OCI-LY3 (cell line): ENCODE data around the gene PTGES3L.
A peak's percentile ranks its signal among the peaks of the same experiment; 100 is the strongest.

Experiments used
- H2AFZ ChIP-seq: fragments of 200-600, 300-600 bp; shearing (Covaris generic); 2 replicates; pipeline ENCODE4 v1.6.0; 2014; ENCODE audit warnings: antibody characterized with exemption, low read depth, low read length
- H3K27ac ChIP-seq: fragments of 200-600, 300-600 bp; sonication (generic); 2 replicates; pipeline ENCODE4 v1.5.1; 2014; ENCODE audit warnings: mild to moderate bottlenecking, low read length, moderate library complexity, mixed read lengths
- H3K27me3 ChIP-seq: fragments of 200-600, 300-600 bp; sonication (generic); 2 replicates; pipeline ENCODE4 v1.6.1; 2014; ENCODE audit warnings: low read depth, low read length, mixed read lengths
- H3K36me3 ChIP-seq: fragments of 200-600, 300-600 bp; sonication (generic); replicated peaks from 2 replicates; pipeline ENCODE3; 2014; ENCODE audit warnings: low read depth, low read length, mixed read lengths
- H3K4me1 ChIP-seq: fragments of 300-600, 200-600 bp; sonication (generic); 2 replicates; pipeline ENCODE4 v1.6.1; 2014; ENCODE audit warnings: low read length, mixed read lengths
- H3K4me2 ChIP-seq: fragments of 200-600, 300-600 bp; sonication (generic); 2 replicates; pipeline ENCODE4 v1.6.1; 2014; ENCODE audit warnings: low read length, mixed read lengths
- H3K4me3 ChIP-seq: fragments of 300-600, 200-600 bp; sonication (generic); 2 replicates; pipeline ENCODE4 v1.5.1; 2014; ENCODE audit warnings: antibody characterized with exemption, mild to moderate bottlenecking, low read length, moderate library complexity
- H3K79me2 ChIP-seq: fragments of 300-600, 200-600 bp; shearing (Covaris generic); 2 replicates; pipeline ENCODE4 v1.6.1; 2014; ENCODE audit warnings: mild to moderate bottlenecking, low read length, mixed read lengths
- H3K9ac ChIP-seq: fragments of 300-600, 200-600 bp; shearing (Covaris generic); 2 replicates; pipeline ENCODE4 v1.6.0; 2014; ENCODE audit warnings: mild to moderate bottlenecking, low read length, moderate library complexity
- H3K9me3 ChIP-seq: fragments of 200-600, 300-600 bp; shearing (Covaris generic); 2 replicates; pipeline ENCODE4 v1.6.1; 2014; ENCODE audit warnings: low read length, mixed read lengths; ENCODE audit not compliant: insufficient read depth
- H4K20me1 ChIP-seq: fragments of 200-600, 300-600 bp; sonication (generic); 2 replicates; pipeline ENCODE4 v1.6.1; 2016; ENCODE audit warnings: low read length, mixed read lengths; ENCODE audit not compliant: insufficient read depth
- CTCF ChIP-seq: fragments of 200-600, 300-600 bp; sonication (generic); IDR thresholded peaks from 2 replicates; pipeline ENCODE4 v1.5.1; 2014; ENCODE audit warnings: antibody characterized with exemption, low read length, low read depth
- EZH2phosphoT487 ChIP-seq: fragments of 200-600 bp; shearing (Covaris generic); IDR thresholded peaks from 2 replicates; pipeline ENCODE4 v1.6.1; 2018; ENCODE audit warnings: antibody characterized with exemption, mixed run types, low read depth

PTGES3L gene

DNA sequence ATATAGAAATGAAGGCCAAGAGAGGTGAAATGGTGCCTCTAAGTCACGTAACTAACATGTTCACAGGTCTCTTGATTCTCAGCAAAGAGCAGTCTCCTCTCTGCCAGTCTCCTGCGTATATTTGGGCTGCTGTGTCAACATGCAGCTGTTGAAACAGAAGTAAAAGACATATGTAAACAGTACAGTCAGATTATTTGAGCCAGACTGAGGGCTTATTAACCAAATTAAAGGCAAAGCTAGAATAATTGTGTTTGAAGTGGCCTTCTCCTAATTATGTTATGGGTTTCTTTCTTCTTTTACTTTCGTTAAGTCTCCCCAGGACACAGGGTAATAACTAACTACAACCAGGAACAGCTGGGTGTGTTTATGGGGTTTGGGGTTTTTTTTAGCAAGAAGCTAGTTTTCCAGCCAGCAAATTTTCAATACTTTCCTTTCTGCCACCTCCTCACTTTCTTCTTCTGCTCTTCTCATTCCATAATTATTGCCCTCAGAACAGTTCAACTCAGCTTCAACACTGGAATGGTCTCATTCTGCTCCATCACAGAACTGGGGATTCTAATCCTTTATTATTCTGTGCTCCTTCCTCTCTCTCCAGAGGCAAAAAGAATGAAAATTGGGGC, 60.9 kb downstream of the PTGES3L start:
- Histone ChIP-seq H3K79me2 (no peaks in the 10 kb centered on the region), H3K4me3 (no peak overlapping the region), H3K9me3 (no peaks in the 10 kb centered on the region), H3K4me1 (0 out of 2 replicates have a peak, but pooled peaks cover 4% of the 10 kb centered on the region), H2AFZ (peak overlapping the region; percentile 94), H3K27ac (no peak overlapping the region), H3K4me2 (no peak overlapping the region), H3K27me3 (0 out of 2 replicates have a peak, but pooled peaks cover 4% of the 10 kb centered on the region), H3K36me3 (no peaks in the 10 kb centered on the region), H3K9ac (no peak overlapping the region), H4K20me1 (no peaks in the 10 kb centered on the region)
- TF ChIP-seq EZH2phosphoT487 (no peak), CTCF (no peak)
